Limb (tissue), 2 donors: ENCODE data around the gene PRKAG2.

Experiments
- DNase-seq, 2 donors: peaks; one replicate each; pipeline ENCODE4 v3.0.0-alpha.2; 2016; ENCODE audit errors: extremely low spot score in 2 of 2

Gene PRKAG2

DNA sequence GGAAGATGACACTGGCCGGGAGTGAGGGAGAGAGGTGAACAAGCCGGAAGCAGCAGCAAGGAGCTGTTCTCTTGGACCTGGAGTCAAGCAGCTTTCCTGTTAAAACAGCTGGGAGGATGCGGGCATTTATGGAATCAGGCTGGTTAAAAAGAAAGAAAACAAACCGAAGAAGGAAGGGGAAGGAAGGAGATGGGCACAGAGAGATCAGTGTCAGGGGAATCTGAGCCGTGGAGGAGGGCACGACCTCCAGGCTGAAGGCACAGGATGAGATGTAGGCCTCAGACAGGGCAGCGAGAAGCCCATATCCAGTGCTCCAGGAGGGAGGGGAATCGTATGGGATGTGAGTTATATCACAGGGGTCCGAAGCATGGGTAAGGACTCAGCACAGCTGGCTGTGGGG is 251.3 kb downstream of the PRKAG2 start:
- DNase-seq, result no peak

DNA sequence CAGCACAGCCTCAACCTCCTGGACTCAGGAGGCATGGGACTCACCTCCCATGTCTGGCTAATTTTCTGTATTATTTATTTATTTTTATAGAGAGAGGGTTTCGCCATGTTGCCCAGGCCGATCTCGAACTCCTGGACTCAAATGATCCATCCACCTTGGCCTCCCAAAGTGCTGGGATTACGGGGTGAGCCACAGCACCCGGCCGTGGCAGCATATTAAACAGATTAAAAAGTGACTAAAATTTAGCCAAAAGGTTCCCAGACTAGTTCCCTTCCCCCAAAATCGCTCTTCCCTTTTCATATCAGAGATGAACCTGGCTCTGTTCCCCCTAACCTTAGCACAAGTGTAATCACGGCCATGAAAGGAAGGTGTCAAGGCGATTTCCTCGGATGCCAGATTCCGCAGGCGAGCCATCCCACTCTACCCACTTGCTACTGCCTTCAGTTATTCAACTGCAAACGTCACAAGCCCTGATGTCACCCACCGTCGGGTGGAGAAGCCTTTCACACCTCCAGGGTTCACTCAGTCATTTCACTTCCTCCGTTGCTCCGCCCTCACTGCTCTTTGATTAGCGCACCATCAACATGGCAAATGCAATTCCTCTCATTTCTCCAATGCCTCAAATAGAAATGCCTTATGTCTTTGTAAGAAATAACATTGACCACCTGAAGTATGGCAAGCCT is 252.5 kb downstream of the PRKAG2 start:
- DNase-seq, result no peak

DNA sequence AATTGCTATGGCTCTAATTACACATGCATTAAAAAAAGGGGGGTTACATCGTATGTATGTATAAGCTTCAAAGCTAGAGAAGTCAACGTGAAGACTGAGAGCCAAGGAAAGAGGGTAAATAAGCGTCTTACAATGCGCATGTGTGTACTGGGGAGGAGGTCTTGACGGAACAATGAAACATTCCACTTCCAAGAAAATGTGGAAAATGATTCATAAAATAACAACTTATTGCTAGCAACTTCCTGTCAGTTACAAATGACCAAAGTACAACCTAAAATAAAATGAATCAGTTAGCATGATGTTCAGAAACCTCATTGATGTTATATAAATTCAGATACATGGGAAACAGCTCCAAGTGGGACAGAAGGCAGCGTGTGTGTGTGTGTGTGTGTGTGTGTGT is 253.1 kb downstream of the PRKAG2 start:
- no peak for DNase-seq

DNA sequence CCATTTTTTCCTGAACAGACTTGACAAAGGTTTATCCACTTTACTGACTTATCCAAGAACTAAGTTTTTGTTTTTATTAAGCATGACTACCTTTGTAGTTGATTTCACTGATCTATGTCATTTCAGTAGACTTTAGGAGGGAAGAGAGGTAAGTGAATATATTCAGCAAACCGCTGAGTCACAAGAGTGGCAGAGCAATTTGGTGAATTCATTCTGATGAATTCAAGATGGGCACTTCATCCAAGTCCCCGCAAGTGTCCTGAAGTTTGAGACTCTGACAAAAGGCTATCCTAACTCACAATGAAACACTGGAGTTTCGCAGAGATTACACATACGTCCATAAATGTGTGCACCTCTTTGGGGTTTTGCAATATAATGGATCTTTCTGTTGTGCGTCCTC is 255.0 kb downstream of the PRKAG2 start:
- no peak for DNase-seq

DNA sequence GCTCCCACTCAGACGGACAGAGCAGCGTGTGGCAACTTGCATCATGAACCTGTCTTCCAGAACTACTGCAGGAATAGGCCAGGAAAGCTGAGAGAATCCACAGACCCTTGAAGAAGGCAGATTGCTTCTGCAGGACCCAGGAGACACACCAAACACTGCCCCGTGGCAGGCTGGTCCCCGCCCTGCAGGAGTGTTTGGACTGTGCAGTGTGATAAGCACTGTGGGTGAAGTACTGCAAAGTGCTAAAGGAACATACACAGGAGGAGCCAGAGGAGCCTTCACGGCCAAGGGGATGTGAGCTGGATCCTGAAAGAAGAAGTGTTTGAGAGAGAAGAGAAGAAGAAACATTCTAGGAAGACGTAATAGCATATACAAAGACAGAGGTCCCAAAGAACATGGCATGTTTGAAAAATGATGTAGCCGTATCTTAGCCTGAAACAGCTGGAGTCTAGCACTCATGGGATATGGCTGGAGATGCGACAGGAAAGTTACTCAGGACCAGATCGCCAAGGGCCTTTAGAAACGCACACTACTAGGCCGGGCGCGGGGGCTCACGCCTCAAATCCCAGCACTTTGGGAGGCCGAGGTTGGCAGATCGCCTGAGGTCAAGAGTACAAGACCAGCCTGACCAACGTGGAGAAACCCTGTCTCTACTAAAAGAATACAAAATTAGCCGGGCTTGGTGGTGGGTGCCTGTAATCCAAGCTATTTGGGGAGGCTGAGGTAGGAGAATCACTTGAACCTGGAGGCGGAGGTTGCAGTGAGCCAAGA is 260.3 kb downstream of the PRKAG2 start:
- DNase-seq, result no peak

DNA sequence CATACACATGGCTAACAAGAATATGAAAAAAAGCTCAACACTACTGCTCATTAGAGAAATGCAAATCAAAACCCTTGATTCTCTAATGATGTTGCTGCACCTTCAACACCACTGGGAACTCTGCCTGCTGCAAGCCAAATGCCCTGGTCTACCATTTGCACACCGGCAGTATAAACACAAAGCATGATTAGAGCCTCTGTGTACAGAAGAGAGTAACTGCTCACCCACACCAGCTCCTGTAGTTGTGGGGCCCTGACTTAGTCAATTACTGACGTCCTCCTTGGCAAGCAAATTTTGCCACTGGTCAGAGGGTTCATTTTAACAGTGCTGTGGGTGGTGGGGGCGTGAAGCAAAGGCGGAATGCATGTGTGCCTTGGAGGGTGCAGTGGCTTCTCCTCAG is 261.1 kb downstream of the PRKAG2 start:
- no peak for DNase-seq

DNA sequence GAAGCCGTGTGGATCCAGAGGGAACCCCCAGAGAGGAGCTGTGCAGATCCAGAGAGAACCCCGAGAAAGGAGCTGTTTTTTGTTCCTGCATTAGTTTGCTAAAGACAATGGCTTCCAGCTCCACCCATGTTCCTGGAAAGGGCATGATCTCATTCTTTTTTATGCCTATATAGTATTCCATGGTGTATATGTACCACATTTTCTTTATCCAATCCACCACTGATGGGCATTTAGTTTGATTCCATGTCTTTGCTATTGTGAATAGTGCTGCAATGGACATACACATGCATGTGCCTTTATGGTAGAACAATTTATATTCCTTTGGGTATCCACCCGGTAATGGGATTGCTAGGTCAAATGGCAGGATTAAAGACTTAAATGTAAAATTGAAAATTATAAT is 261.9 kb downstream of the PRKAG2 start:
- no peak for DNase-seq

DNA sequence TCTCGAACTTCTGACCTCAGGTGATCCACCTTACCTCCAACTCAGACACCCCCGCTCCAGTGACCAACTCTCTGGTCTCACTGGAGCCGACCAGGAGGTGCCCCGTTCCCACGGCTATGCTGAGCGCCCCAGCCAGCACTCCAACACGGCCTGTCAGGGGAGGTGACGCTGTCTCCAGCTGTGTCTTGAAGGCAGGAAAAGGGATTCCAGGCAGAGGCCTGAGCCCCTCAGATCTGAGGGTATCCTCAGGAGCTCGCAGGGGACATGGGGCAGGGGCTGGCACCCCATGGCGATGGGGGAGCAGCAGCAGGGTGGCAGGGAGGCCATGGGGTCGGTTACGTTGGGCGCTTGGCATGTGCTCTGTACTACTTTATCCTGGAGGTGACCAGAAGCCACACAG is 262.9 kb downstream of the PRKAG2 start:
- DNase-seq, result no peak

DNA sequence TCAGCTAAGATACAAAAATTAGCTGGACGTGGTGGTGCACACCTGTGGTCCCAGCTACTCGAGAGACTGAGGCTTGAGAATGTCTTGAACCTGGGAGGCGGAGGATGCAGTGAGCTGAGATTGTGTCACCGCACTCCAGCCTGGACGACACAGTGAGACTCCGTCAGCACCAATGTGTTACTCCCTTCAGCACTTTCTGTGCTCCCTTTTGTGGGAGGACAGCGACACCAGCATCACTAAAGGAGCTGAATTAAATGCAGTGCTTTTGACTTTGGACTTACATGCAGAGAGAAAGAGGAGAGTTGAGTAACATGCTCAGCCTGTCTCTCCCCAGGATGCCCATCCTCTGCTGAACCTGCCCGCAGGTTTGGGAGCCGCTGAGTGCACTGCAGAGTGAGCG is 265.0 kb downstream of the PRKAG2 start:
- no peak for DNase-seq

DNA sequence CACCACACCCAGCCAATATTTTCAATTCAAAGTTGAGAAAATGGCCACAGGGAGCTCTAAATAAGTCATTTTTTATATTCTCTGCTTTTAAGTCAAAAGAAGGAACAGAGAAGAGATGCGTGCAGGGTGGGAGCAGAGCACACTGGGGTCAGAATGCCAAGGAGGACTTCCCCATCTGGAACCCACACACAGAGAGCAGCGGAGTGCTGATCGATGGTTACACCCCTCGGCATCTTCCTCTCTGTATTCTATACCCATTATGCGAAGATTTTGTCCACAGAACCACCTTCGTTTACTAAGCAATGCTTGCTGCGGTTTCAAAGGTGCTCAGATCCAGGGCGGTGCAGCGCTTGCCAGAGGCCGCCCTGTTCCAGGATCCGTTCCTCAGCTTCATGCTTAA is 265.9 kb downstream of the PRKAG2 start:
- DNase-seq, result no peak

DNA sequence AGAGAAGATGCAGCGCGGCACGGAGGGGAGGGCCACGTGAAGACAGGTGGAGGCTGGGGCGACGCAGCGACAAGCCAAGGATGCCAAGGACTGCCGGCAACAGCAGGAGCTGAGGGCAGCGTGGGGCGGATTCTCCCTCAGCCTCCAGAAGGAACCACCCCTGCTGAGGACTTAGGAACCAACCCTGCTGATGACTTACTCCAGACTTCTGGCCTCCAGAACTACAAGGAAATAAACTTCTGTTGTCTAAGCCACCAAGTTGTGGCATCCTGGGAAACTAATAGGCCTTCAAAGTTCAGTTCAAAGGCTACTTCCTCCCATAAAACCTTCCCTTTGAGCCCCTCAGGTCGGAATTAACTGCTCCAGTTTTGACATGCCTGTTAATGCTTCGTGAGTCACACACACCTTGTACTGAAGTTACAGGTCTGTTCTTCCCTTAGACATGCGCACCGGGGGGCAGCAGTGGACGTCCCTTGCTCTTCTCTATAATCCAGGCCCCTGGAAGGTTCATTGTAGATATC is 268.8 kb downstream of the PRKAG2 start:
- DNase-seq, result no peak

DNA sequence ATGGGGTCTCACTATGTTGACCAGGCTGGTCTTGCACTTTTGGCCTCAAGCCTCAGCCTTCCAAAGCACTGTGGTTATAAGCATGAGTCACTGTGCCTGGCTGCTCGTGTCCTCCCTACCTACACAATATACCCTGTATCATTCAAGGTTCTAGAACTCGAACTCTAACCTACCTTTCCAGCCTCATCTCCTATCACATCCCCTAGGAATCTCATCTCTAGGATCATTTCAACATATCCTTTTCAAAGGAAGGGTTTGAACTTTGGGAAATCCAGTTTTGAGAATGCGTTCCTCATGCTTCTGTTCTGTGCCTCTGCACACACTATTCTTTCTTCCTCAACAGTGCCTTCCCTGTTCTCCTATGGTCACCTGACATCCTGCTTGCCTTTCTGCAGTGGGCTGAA is 269.4 kb downstream of the PRKAG2 start:
- DNase-seq, result no peak

DNA sequence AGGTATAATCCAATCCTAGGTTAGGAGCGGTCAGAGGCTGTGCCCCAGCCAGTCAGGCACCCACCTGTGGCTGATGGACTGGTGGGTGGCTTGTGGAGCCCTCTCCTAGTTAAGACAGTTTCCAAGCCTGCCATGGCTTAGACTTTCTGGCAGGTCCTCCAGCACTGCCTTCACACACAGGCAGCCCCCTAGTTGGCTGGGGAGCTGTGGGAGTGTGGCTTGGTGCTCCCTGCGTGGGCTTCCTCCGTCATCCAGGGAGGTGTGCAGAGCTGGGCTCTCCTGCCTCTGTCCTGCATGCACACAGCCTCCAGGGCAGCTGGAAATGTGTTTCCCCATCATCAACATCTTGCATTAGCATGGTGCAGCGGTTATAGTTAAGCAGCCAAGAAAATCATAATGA is 273.0 kb downstream of the PRKAG2 start:
- DNase-seq, result no peak

DNA sequence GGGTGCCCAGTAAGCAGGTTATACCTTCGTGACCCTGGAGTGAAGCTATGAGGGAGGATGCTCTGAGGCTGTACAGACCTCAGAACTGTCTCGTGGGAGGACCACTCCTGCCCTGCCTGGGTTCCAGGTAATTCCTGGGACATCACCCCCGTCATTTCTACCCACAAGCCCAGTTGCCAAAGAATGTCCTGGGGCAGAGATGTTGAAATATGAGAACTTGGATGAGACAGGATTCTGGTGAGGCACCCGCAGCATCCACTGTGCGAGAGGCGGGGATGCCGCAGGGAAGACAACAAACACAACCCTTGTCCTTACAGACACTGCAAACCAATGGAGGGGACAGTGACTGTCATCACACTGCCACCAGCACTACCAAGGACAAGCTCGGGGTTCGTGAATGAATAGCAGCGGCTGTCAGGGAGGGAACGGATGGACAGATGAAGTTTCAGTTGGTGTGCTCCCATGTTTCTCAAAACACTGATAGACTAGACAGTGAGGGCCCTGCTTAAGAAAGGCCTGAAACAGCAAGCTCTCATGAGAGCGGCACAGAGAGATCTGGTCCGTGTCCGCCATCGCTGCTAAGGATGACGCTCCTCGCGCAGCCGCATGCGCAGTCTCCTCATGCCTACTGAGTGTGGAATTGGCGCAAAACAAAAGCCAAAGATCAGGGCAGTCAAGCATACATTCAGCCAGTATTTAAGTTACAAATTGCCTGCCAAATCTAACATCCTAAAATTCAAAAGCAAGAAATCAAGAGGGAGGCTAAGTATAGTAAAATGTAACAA is 275.2 kb downstream of the PRKAG2 start:
- no peak for DNase-seq

DNA sequence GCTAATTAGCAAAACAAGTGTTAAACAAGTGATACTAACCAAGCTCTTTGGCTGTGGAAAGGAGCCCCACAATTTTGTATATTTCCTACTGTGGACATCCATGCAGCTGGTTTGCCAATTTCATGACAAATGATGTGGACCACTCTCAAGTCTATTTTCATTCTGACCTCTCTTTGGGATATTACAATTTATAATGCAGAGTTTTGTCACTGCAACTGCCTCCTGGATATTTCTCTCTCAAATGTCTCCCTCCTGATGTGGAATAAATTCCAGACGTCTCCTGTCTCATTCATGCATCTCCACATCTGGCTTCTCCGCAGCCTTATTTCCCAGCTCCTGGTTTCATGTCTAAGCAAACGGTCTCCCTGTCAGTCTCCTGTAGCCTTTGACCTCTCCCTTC is 276.6 kb downstream of the PRKAG2 start:
- DNase-seq, result no peak

DNA sequence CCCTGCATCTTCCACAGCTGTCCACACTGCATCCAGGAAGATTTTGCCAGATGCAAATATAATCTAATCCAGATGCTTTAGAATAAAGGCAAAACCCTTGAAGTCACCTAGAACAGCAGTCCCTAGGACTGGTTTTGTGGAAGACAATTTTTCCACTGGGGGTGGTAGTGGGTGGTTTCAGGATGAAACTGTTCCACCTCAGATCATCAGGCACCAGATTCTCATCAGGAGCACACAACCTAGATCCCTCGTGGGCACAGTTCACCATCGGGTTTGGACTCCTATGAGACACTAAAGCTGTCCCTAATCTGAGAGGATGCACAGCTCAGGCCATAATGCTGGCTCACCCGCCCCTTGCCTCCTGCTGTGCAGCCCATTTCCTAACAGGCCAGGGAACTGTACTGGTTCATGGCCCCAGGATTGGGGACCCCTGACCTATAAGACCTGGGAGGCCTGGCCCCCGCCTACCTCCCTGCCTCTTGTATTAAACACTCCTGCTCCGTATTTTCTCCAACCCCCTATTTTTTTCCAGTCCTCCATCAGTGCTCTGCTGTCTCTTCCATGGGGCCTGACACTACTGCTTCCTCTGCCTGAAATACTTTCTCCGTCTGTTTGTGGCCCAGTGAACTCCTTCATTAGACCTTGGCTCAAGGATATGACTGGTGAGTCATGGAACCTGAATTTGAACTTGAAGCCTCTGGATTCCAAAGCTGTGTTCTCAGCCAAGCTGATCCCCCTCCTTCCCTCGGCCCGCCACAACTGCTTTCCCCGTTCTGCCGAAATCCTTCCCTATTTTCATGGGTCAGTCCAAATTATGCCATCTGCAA is 277.3 kb downstream of the PRKAG2 start:
- DNase-seq, result peak in 1 of 2 donors; percentile 34

DNA sequence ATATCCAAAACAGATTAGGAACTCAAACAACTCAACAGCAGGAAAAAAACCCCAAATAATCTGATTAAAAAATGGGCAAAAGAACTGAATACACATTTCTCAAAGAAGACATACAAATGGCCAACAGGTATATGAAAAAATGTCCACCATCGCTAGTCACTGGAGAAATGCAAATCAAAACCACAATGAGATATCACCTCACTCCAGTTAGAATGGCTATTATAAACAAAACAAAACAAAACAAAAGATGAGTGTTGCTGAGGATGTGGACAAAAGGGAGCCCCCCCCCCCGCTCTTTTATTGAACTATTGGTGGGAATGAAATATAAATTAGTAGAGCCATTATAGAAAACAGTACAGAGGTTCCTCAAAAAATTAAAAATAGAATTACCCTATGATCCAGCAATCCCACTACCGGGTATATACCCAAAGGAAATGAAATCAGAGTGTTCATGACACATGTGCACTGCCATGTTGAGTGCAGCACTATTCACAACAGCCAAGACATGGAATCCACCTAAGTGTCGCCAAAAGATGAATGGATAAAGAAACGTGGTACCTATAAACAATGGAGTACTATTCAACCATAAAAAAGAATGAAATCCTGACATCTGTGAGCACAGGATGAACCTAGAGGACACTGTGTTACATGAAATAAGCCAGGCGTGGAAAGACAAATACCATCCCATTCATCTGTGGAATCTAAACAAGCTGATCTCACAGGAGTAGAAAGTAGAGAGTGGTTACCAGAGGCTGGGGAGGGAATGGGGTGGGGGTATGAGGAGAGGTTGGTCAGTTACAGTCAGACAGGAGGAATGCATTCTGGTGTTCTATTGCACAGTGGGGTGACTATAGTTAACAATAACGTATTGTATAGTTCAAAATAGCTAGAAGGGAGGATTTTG is 279.1 kb downstream of the PRKAG2 start:
- DNase-seq, result no peak

DNA sequence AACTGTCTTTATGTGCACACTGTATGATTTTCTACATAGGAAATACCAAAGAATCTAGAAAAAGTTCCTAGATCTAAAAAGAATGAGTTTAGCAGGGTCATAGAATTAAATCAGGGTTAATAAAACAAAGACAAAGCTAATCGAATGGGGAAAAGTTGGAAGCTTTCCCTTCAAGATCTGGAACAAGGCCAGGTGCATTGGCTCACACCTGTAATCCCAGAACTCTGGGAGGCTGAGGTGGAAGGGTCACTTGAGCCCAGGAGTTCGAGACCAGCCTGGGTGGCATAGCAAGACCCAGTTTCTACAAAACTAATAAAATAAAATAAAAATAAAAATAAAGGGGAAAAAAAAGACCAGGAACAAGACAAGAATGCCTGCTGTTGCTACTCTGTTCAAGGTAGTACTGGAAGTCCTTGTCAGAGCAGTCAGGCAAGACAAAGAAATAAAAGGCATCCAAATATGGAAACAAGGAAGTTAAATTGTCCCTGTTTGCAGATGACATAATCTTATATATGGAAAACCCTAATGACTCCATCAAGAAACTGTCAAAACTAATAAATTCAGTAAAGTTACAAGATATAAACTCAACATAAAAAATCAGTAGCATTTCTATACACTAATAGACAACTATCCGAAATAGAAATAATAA is 281.1 kb downstream of the PRKAG2 start:
- no peak for DNase-seq

DNA sequence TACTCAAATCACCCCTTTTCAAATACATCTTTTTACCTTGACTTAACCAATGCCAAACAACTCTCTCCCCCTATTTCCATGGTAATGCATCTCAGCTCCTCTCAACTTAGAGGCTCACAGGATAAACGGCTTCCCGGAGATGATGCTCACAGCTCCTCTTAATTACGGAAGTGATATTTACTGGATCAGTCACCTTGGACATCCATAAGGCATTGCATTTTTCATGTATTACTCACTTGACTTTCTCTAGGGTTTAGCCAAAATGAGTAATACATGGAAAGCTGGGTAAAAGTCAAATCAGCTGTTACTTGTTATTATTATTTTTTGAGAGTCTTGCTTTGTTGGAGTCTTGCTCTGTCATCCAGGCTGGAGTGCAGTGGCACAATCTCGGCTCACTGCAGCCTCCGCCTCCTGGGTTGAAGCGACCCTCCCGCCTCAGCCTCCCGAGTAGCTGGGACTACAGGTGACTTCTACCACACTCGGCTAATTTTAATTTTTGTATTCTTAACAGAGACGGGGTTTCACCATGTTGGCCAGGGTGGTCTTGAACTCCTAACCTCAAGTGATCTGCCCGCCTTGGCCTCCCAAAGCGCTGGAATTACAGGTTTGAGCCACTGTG is 283.9 kb downstream of the PRKAG2 start:
- DNase-seq, result no peak
